Calu3 (cell line): Measurements from ENCODE around the gene RNF212. TPM values are rescaled to one million over a fixed set of nuclear protein-coding genes. Genes with fewer than 3 reads are reported as not detected.
"Not testable (repeated sequence)": the region's sequence is repeated elsewhere in the genome, so short reads cannot be mapped to it uniquely, and the experiment has no call there.

Experiments used
- BruUV-seq: library from RNA; stranded (reverse); fragments of 400-500 nt; replicated peaks from 2 replicates; lab custom pipeline; 2021; lab: Mats Ljungman, UMichigan
- CTCF ChIA-PET: fragments of 300-600 bp; sonication (Branson Sonifier 250); formaldehyde crosslinking; loops from one replicate; lab custom pipeline; 2022; ENCODE audit warnings: antibody characterized with exemption; lab: Charles Lee
- DNase-seq: peaks from one replicate; pipeline ENCODE4 v3.0.0; 2022
- H3K27ac Mint-ChIP-seq: one replicate; pipeline ENCODE4 v1.8.0; 2022; ENCODE audit warnings: mixed read lengths; ENCODE audit not compliant: unreplicated experiment
- H3K27me3 Mint-ChIP-seq: one replicate; pipeline ENCODE4 v1.8.0; 2022; ENCODE audit warnings: mixed read lengths; ENCODE audit not compliant: unreplicated experiment
- H3K36me3 Mint-ChIP-seq: one replicate; pipeline ENCODE4 v1.8.0; 2022; ENCODE audit warnings: mild to moderate bottlenecking, moderate library complexity, mixed read lengths; ENCODE audit not compliant: insufficient read depth, unreplicated experiment
- H3K4me1 Mint-ChIP-seq: one replicate; pipeline ENCODE4 v1.8.0; 2022; ENCODE audit warnings: mild to moderate bottlenecking, low read depth, mixed read lengths; ENCODE audit not compliant: unreplicated experiment
- H3K4me3 Mint-ChIP-seq: one replicate; pipeline ENCODE4 v1.8.0; 2022; ENCODE audit warnings: mild to moderate bottlenecking, low read depth, moderate library complexity, mixed read lengths; ENCODE audit not compliant: unreplicated experiment
- H3K9me3 Mint-ChIP-seq: one replicate; pipeline ENCODE4 v1.8.0; 2022; ENCODE audit warnings: low read depth, mixed read lengths; ENCODE audit not compliant: unreplicated experiment
- CTCF ChIP-seq: fragments of 200-600 bp; IDR thresholded peaks from one replicate; pipeline ENCODE4 v1.8.0; 2022; ENCODE audit warnings: antibody characterized with exemption; ENCODE audit not compliant: unreplicated experiment
- intact Hi-C: fragments of 100-400 bp; cut with micrococcal nuclease; formaldehyde crosslinking; loops from one replicate; pipeline ENCODE4 v1.10.0; 2022; ENCODE audit not compliant: unreplicated experiment
- total RNA-seq: library from RNA; stranded (reverse); gene quantifications from 2 replicates; pipeline ENCODE4 v1.2.3, GENCODE V29; 2022

Gene RNF212
- total RNA-seq, 1 experiment from 2014 or later = not detected

- Mint-ChIP-seq H3K4me1 (no peaks in the 10 kb centered on the region), H3K27me3 (peaks cover 26% of the 10 kb centered on the region), H3K9me3 (no peaks in the 10 kb centered on the region), H3K27ac (no peak overlapping the region), H3K36me3 (no peaks in the 10 kb centered on the region), H3K4me3 (no peak overlapping the region)
- CTCF ChIA-PET = no interaction called here
- intact Hi-C loops = no loop called here
- BruUV-seq = no TSS peak
- DNase-seq = no peak
- no peak for TF ChIP-seq CTCF
Observed at GRCh38 chr4:1126506-1126905, 13.1 kb upstream of the RNF212 start.

GRCh38 chr4:1125466-1125865, 12.1 kb upstream of the RNF212 start:
- DNase-seq, H3K9me3 Mint-ChIP-seq, H3K27ac Mint-ChIP-seq, intact Hi-C loops, H3K4me3 Mint-ChIP-seq, BruUV-seq, H3K36me3 Mint-ChIP-seq, CTCF ChIA-PET, H3K4me1 Mint-ChIP-seq: not testable (repeated sequence)
- H3K27me3 Mint-ChIP-seq = peaks cover 26% of the 10 kb centered on the region

- no TSS peak for BruUV-seq
- no peaks in the 10 kb centered on the region for H3K9me3 Mint-ChIP-seq
- CTCF ChIA-PET = no interaction called here
- no peak for DNase-seq
- H3K27me3 Mint-ChIP-seq = peaks cover 26% of the 10 kb centered on the region
- H3K4me1 Mint-ChIP-seq = no peaks in the 10 kb centered on the region
- H3K4me3 Mint-ChIP-seq = no peak overlapping the region
- intact Hi-C loops = no loop called here
- no peak for TF ChIP-seq CTCF
- H3K27ac Mint-ChIP-seq = no peak overlapping the region
- H3K36me3 Mint-ChIP-seq = no peaks in the 10 kb centered on the region
Observed at GRCh38 chr4:1124818-1125217, 11.5 kb upstream of the RNF212 start.

- Mint-ChIP-seq H3K27me3 (peaks cover 14% of the 10 kb centered on the region), H3K4me3 (no peak overlapping the region), H3K9me3 (no peaks in the 10 kb centered on the region), H3K27ac (no peak overlapping the region), H3K36me3 (no peaks in the 10 kb centered on the region), H3K4me1 (no peaks in the 10 kb centered on the region)
- TF ChIP-seq CTCF = no peak
- CTCF ChIA-PET = interaction anchor here (0.6 kb wide), 1 partner anchor 297 kb away, joined by 3 read pairs; the partner anchor contains the start of gene CPLX1
- no TSS peak for BruUV-seq
- no peak for DNase-seq
- intact Hi-C loops = no loop called here
Observed at GRCh38 chr4:1122505-1122904, 9.1 kb upstream of the RNF212 start.

- no peak for DNase-seq
- H3K27me3 Mint-ChIP-seq = no peaks in the 10 kb centered on the region
Observed at GRCh38 chr4:1116838-1117237, 3.5 kb upstream of the RNF212 start.

More at GRCh38 chr4:1116838-1117237, 3.5 kb upstream of the RNF212 start:
- no peak overlapping the region for H3K27ac Mint-ChIP-seq
- CTCF ChIA-PET = no interaction called here
- no peaks in the 10 kb centered on the region for H3K36me3 Mint-ChIP-seq
- TF ChIP-seq CTCF = no peak
- intact Hi-C loops = no loop called here
- no TSS peak for BruUV-seq
- H3K4me1 Mint-ChIP-seq = no peaks in the 10 kb centered on the region
- no peaks in the 10 kb centered on the region for H3K9me3 Mint-ChIP-seq
- no peak overlapping the region for H3K4me3 Mint-ChIP-seq
